ENCODE data around the gene FOXP1.

- TF ChIP-seq CTCF (IDR thresholded peaks at IDR 0.05) (no peak), POLR2A (IDR thresholded peaks at IDR 0.05) (no peak)
Measured at GRCh38 chr3:71520161-71521020, 63.1 kb downstream of the FOXP1 start.
